HuH-7.5 (cell line): Measurements from ENCODE around the gene REX1BD.
"Not testable (repeated sequence)": the region's sequence is repeated elsewhere in the genome, so short reads cannot be mapped to it uniquely, and the experiment has no call there.

Experiments used
- DNase-seq: peaks from one replicate; pipeline ENCODE4 v3.0.0; 2011; ENCODE audit warnings: low spot score

Gene REX1BD

DNA sequence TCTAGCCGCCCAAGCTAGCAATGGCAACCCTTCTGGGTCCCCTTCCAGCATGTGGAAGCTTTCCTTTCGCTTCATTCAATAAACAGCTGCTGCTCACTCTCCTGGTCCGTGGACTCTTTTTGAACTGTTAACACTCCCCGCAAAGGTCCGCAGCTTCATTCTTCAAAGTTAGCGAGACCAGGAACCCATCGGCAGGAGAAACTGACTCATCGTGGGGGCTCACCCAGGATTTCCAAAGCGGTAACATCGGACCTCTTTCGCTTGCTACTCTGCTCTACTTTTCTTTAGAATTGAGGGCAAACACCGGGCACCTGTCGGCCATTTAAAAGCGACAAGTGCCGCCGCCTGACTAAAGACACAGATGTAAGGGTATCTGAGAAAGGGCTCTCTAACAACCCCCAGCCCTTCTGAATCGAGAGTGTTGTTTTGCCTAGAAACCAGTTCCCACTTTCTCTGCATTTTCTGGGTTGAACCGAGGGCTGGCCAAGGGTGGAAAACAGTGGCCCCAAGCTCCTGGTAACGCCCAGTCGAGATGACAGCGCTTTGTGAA, 11.2 kb upstream of the REX1BD start:
- DNase-seq = no peak

DNA sequence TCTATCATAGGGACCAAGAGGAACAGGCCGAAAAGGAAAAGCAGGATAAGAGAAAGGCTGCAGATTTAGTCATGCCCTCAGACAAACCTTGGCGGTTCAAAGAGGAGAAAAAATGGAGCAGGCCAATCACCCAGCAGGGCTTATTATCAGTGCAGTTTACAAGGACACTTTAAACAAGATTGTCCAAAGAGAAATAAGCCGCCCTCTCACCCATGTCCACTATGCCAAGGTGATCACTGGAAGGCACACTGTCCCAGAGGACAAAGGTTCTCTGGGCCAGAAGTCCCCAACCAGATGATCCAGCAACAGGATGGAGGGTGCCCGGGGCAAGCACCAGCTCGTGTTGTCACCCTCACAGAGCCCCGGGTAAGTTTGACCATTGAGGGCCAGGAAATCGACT, 8.3 kb upstream of the REX1BD start:
- no peak for DNase-seq

GRCh38 chr19:18586306-18586705, 2.3 kb upstream of the REX1BD start:
- no peak for DNase-seq

GRCh38 chr19:18587561-18587960, 1.0 kb upstream of the REX1BD start:
- DNase-seq = no peak

DNA sequence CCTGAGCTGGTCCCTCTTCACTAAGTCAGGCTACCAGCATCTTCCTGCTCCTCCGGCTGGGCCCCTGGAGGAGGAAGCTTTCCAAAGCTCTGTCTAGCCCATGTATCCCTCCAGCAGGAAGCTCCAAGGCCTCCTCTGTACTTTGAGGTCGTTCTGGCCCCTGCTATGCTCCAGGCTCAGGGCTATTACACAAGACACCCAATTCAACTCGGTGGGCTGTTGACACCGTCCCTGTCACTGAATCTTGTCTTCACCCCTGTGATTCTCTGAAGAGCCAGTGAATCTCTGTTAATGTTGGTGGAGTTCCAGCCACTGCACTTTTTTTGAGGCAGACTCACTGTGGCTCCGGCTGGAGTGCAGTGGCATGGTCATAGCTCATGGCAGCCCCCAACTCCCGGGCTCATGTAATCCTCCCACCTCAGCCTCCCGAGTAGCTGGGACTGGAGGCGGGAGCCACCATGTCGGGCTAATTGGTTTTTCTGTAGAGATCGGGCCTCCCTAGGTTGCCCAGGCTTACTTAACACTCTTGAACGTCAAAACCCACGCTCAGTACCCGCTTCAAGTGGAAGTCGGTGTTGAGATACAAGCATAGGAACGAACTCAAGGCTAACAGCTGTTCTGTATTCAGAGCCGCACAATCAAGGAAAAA, 512 bp upstream of the REX1BD start:
- DNase-seq = no peak

GRCh38 chr19:18589380-18590272, 1.0 kb downstream of the REX1BD start:
- DNase-seq = peak; percentile 84

DNA sequence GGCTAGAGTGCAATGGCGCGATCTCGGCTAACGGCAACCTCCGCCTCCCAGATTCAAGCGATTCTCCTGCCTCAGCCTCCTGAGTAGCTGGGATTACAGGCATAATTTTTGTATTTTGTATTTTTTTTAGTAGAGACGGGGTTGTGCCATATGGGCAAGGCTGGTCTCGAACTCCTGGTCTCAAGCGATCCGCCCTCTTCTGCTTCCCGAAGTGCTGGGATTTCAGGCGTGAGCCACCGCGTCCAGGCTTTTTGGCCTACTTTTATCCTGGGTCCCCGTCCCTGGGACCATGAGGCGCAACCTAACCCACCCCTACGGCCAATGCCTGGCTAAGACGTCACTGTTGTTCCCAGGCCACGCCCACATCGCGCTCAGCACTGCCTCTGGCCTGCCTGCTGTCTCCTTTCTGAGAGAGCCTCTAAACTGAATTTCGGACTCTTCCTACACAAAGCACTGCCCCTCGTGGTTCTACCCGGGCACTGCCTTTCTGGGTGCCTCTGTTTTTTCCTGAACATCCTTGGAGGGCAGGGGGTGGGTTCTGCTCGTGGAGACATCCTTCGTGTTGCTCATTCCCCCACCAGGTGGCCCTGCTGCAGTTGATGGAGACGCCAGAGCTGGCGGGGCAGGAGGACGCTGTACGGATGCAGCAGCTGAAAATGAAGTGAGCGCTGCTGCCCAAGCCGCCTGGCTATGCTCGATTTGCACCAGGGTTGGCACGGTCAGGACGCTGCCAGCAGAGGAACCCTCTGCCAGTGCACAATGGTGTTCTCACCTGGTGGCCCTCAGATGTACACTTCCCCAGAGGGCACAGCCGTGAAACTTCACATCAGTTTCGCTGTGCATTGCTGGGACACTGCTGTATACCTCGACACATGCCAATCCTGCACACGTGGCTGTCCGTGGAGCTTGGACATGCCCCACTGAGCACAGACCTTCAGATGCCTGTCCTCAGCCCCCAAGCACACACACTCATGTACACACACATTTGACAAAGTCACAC, 2.0 kb downstream of the REX1BD start:
- DNase-seq = no peak

DNA sequence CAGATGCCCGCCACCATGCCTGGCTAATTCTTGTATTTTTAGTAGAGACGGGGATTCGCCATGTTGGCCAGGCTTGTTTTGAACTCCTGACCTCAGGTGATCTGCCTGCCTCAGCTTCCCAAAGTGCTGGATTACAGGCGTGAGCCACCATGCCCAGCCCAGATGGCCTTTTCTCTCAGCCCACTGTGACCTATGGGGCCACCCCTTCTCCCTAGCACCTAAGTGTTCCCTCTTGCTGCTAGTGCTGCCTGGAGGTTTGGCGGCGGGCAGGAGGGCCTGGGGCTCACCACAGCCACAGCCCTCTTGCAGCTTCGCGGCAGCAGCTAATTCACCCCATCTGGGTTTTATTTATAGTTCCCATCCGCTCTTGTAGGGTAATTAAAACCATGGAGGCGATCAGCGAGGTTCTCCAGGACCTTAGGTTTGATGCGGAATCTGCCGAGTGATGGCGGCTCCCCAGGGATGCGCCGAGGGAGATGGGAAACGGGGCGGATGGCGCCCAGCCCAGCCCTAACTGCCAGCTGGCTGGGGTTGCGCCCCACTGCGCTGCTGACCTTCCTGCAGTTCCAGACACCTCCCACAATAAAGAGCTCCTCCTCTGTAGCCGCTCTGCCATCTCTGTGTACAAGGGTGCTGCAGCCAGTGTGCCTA, 3.3 kb downstream of the REX1BD start:
- DNase-seq = no peak

GRCh38 chr19:18592732-18593131, 4.1 kb downstream of the REX1BD start:
- DNase-seq = not testable (repeated sequence)

DNA sequence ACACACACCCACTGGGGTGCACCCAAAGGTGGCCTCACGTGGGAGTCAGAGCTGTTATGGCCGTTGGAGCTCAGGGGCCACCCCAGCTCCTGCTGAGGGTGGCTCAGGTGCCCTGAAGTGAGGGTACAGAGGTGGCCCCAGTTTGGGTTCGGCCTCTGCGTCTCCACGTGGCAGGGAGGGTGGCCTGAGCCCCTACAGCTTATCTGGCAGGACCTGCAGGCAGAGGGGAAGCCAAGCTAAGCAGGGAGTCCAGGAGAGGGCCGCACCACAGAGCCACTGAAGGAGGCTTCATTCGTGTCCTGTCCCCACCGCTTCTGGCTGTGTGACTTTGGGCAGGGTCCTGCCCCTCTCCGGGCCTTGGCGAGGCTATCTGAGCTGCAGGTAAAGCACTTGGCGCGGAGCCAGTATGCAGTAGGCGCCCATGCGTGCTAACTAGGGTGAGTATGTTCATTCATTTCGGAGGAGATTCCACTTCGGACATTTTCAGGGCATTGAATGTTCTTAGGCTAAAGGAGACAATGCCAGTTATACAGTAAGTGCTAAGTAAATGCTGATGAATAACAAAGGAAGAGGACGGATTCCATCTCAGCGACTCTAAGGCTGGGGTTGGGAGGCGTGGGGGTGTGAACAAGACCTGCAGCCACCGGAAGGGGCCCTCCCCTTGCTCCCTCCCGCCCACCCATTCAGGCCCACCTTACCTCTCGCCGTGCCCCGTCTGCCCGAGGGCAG, 4.9 kb downstream of the REX1BD start:
- no peak for DNase-seq

GRCh38 chr19:18594096-18594823, 5.7 kb downstream of the REX1BD start:
- DNase-seq = peak; percentile 97

DNA sequence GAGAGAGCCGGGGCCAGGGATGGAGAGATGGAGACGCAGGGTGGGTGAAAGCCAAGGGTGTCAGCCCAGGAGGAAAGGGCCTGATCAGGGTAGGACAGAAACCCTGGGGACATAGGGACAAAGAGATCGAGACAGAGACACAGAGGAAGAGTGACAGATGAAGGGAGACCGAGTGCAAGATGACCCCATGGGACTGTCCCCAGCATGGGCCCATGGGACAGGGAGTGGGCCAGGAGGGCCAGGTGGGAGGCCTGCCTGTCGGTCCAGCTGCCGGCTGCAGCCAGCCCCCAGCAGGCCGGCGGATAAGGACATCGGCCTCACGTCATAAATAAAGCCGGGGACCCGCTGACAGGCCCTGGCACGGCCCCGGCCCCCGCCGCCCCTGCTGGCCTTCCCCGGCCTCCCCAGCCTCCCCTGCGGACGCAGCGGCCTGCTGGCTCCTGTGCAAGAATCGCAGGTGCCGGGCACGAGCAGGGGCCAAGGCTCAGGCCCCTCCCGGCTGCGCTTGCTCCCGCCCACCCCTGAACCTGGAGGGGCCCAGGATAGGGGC, 6.3 kb downstream of the REX1BD start:
- DNase-seq = no peak

DNA sequence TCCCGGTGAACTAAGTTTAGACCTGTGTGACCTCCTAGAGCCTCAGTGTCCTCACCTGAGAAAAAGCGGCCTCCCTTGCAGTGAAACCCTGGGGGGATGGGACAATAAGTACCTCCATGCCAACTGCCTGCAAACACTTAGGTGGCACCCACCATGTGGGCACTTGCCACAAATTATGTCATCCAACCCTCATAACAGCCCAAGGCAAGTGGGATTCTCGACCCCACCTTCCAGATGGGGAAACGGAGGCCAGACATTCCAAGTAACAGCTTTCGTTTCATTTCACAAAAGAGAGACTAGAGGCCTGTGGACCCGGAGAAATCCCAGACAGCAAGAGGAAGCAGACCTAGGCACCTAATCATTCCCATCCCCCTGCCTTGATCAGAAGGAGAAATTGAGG, 6.9 kb downstream of the REX1BD start:
- DNase-seq = no peak

GRCh38 chr19:18596752-18597157, 8.2 kb downstream of the REX1BD start:
- no peak for DNase-seq

DNA sequence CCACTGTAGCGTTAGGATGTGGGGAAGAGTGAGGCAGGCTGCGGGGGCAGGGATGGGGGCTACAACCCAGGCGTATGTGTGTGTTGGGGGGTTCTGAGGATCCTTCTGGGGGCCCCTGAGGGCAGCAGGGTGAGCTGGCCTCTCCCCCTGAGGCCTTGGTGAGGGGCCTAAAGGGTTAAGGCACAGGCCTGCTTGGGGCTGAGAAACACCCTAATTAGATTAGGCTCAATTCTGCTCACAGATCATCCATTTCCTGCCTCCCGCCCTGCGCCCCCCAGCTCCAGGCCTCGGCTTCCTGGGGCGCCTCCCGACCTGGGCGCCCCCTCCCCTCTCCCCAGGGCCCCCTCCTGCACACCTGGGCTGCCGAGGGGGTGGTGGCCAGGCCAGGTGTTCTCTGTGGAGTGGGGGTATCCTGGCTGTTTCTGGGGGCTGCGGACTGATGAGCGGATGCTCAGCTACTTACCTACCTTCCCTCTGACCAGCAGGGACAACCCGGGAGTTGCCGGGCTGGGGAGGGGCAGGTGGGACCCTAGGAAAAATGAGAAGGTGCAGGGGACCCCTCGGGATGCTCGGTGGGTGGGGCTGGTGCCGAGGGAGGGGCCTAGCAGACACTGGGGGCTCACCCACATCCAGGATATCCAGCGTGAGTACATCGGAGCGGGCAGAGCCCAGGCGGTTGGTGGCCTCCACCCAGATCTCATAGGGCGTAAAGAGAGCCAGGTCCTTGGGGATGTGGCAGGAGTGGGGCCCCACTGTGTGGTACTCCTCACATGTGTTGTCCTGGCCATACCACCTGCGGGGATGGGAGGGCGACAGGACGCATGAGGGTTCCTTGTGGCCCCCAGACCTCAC, 9.4 kb downstream of the REX1BD start:
- no peak for DNase-seq

DNA sequence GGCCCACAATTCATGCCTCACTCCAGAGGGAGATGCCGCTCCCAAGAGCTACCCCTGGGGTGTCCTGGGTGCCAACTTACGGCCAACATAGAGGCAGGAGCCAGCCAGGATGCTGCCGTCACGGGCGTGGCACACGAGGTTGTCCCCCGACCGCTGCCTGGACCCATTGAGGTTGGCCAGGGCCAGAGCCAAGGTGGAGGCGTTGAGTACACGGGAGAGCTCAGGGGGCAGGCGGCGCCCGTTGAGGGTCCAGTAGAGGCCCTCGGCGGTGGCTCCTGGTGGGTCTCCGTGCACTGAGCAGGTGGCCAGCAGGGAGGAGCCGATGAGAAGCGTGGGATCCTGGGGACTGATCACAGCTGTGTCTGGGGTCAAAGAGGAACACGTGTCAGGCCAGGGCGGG, 10.9 kb downstream of the REX1BD start:
- DNase-seq = no peak

DNA sequence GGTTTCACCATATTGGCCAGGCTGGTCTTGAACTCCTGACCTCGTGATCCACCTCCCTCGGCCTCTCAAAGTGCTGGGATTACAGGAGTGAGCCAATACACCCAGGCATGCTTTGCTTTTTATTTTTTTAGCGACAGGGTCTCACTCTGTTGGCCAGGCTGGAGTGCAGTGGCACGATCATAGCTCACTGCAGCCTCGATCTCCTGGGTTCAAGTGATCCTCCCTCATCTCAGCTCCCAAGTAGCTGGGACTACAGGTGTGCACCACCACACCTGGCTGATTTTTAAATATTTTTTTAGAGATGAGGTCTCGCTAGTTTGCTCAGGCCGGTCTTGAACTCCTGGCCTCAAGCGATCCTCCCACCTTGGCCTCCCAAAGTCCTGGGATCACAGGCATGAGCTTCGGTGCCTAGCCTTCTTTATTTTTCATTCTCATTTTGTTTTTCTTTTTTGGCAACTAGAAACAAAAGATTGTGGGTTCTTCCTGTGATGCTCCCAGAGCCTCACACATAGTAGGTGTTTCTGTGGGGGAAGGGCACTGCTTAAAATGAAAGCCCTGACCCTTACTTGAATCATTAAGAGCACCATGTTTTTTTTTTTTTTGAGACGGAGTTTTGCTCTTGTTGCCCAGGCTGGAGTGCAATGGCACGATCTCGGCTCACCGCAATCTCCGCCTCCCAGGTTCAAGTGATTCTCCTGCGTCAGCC, 12.2 kb downstream of the REX1BD start:
- not testable (repeated sequence) for DNase-seq

- no peak for DNase-seq
Measured at GRCh38 chr19:18601875-18602274, 13.3 kb downstream of the REX1BD start.
